Right lobe of liver (tissue), 6 donors: Measurements from ENCODE around the gene FAXC. TPM values are rescaled to one million over a fixed set of nuclear protein-coding genes. Genes with fewer than 3 reads are reported as not detected.
A peak's percentile ranks its signal among the peaks of the same experiment; 100 is the strongest.

ENCODE experiments used
- ATAC-seq, 4 donors: fragments of 200-7000 bp; cut with Tn5 transposase; one replicate each; pipeline ENCODE4 v1.9.1; 2020; ENCODE audit warnings: mild to moderate bottlenecking in 4 of 4, moderate library complexity in 4 of 4
- DNase-seq, 3 donors: peaks; one replicate each; pipeline ENCODE4 v3.0.0-alpha.2; 2020
- H3K27ac ChIP-seq, 3 donors: fragments of 200-600 bp; one replicate each; pipeline ENCODE4 v1.8.0; 2022
- H3K27me3 ChIP-seq, 2 donors: fragments of 200-600 bp; one replicate each; pipeline ENCODE4 v1.8.0; 2022
- H3K36me3 ChIP-seq, 4 donors: fragments of 200-600 bp; sonication (generic) in 1 of 4; one replicate each; pipeline versions ENCODE4 v1.5.1 to v1.8.0; 2017 to 2022; ENCODE audit warnings: control low read depth in 1 of 4
- H3K4me1 ChIP-seq, 4 donors: fragments of 200-600 bp; sonication (generic) in 1 of 4; one replicate each; pipeline versions ENCODE4 v1.5.1 to v1.8.0; 2017 to 2022; ENCODE audit warnings: control low read depth in 1 of 4
- H3K4me3 ChIP-seq, 3 donors: fragments of 200-600 bp; one replicate each; pipeline ENCODE4 v1.8.0; 2022
- H3K9me3 ChIP-seq, 4 donors: fragments of 200-600 bp; sonication (generic) in 1 of 4; one replicate each; pipeline versions ENCODE4 v1.5.1 to v1.8.0; 2017 to 2022; ENCODE audit warnings: control low read depth in 1 of 4
- POLR2A ChIP-seq: fragments of 450-650 bp; IDR thresholded peaks from one replicate; pipeline ENCODE4 v1.6.1; 2017; ENCODE audit warnings: antibody characterized with exemption, mild to moderate bottlenecking
- WGBS: methylation state at CpG from one replicate; pipeline ENCODE4 v1.1.6; 2018; ENCODE audit warnings: low coverage, low lambda C conversion rate; ENCODE audit not compliant: insufficient coverage; ENCODE audit errors: missing lambda C conversion rate; 5-methylcytosine and 5-hydroxymethylcytosine counted together
- intact Hi-C, 2 donors: fragments of 100-400 bp; cut with DNase I; formaldehyde crosslinking; loops; one replicate each; pipeline versions ENCODE4 v1.11.2 to v1.14.1; 2022
- total RNA-seq, 6 experiments: library from RNA; depleted of rRNA in 2 of 6; stranded (reverse); fragments of >200 nt in 2 of 6; fragmentation: NEBNext Ultra II Directional in 3 of 6; extraction: Animal tissue kit (Norgen Biotek cat#: 25700) in 3 of 6; gene quantifications; one replicate each; pipeline versions ENCODE4 v1.1.0 to v1.2.4, GENCODE V29; 2016 to 2023
- TF ChIP-seq, protein P1 (sequence below), 4 donors: fragments of 200-600 bp in 3 of 4; fragments of 450-650 bp in 1 of 4; IDR thresholded peaks; one replicate each; pipeline versions ENCODE4 v1.5.1 to v1.8.0; 2016 to 2022; ENCODE audit warnings: antibody characterized with exemption in 4 of 4, mild to moderate bottlenecking in 2 of 4
- donor health status: DM: no; HTN: yes; CAD: no.
- donor health status: DM: no; HTN: no; CAD: no.
- donor health status: DM: no; HTN: no; CAD: no.
- donor health status: DM: no; HTN: yes; CAD: no.
- donor health status: DM: no; HTN: yes; CAD: no.

Gene FAXC
- total RNA-seq, 6 experiments from 2014 or later: not detected

GRCh38 chr6:99390896-99391295 lies 41.4 kb upstream of the FAXC start:
- Histone ChIP-seq H3K27ac (no peak overlapping the region), H3K27me3 (no peaks in the 10 kb centered on the region), H3K36me3 (no peaks in the 10 kb centered on the region), H3K4me1 (peaks cover 0 to 6% (median 2%) of the 10 kb centered on the region in 4 donors), H3K9me3 (no peaks in the 10 kb centered on the region), H3K4me3 (no peak overlapping the region)
- 92% methylated on average over 3 of the region's 3 CpGs for WGBS
- TF ChIP-seq, protein P1, sequence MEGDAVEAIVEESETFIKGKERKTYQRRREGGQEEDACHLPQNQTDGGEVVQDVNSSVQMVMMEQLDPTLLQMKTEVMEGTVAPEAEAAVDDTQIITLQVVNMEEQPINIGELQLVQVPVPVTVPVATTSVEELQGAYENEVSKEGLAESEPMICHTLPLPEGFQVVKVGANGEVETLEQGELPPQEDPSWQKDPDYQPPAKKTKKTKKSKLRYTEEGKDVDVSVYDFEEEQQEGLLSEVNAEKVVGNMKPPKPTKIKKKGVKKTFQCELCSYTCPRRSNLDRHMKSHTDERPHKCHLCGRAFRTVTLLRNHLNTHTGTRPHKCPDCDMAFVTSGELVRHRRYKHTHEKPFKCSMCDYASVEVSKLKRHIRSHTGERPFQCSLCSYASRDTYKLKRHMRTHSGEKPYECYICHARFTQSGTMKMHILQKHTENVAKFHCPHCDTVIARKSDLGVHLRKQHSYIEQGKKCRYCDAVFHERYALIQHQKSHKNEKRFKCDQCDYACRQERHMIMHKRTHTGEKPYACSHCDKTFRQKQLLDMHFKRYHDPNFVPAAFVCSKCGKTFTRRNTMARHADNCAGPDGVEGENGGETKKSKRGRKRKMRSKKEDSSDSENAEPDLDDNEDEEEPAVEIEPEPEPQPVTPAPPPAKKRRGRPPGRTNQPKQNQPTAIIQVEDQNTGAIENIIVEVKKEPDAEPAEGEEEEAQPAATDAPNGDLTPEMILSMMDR (IDR thresholded peaks at IDR 0.05): no peak
- TF ChIP-seq POLR2A: no peak
- intact Hi-C loops: no loop called here
- ATAC-seq: no peak
- DNase-seq: no peak

DNA sequence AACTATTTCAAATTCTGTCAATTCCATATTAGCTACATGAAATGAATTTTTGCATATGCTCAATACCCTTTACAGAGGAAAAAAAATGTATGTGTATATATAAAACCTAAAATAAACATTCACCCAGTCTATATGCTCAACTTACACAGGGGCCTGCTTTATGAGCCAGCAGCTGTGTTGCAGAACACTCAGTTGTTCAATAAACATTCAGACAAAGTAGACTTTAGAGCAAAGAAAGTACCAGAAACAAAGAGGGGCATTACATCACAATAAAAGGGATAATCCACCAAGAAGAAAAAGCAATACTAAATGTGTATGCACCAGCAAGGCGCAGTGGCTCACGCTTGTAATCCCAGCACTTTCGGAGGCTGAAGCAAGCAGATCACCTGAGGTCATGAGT lies 35.0 kb upstream of the FAXC start:
- H3K4me3 ChIP-seq: no peak overlapping the region
- ATAC-seq (no peak), DNase-seq (no peak)
- H3K9me3 ChIP-seq: no peaks in the 10 kb centered on the region
- intact Hi-C loops: no loop called here
- no peak overlapping the region for H3K27ac ChIP-seq
- 80% methylated on average over 1 of the region's 3 CpGs for WGBS
- no peaks in the 10 kb centered on the region for H3K4me1 ChIP-seq
- no peaks in the 10 kb centered on the region for H3K27me3 ChIP-seq
- TF ChIP-seq POLR2A: no peak
- TF ChIP-seq, protein P1 (IDR thresholded peaks at IDR 0.05): no peak
- H3K36me3 ChIP-seq: no peaks in the 10 kb centered on the region

DNA sequence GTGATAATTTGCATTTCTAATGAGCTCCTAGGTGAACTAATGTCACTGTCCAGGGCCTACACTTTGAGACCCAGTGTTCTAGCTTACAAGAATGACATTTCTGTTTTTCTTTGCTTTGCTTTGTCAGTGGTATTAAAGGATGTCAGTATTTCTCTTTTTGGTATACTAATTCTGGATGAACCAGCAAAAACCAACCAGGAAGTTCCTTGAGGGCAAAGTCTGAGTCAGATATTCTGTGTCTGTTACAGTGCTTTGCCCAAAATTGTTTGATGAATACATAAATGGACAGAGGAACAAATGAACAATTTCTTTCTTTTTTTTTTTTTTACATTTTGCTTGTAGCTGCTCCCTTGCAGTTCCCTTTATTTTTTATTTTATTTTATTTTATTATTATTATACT lies 29.2 kb upstream of the FAXC start:
- Histone ChIP-seq H3K9me3 (no peaks in the 10 kb centered on the region), H3K4me3 (no peak overlapping the region), H3K27ac (no peak overlapping the region), H3K4me1 (no peaks in the 10 kb centered on the region), H3K27me3 (no peaks in the 10 kb centered on the region), H3K36me3 (no peaks in the 10 kb centered on the region)
- peak in 1 of 4 donors; percentile 28 for ATAC-seq
- TF ChIP-seq, protein P1 (IDR thresholded peaks at IDR 0.05): no peak
- TF ChIP-seq POLR2A: no peak
- no peak for DNase-seq
- intact Hi-C loops: no loop called here

- no peak for ATAC-seq
These were observed 20.1 kb upstream of the FAXC start for GRCh38 chr6:99369533-99369932.

GRCh38 chr6:99366852-99367251 lies 17.4 kb upstream of the FAXC start:
- Histone ChIP-seq H3K27me3 (no peaks in the 10 kb centered on the region), H3K36me3 (no peaks in the 10 kb centered on the region), H3K9me3 (no peaks in the 10 kb centered on the region), H3K4me1 (no peaks in the 10 kb centered on the region), H3K27ac (no peak overlapping the region), H3K4me3 (no peak overlapping the region)
- TF ChIP-seq POLR2A: no peak
- TF ChIP-seq, protein P1 (IDR thresholded peaks at IDR 0.05): no peak
- WGBS: 94% methylated on average over 2 of the region's 2 CpGs
- DNase-seq: no peak
- no peak for ATAC-seq
- intact Hi-C loops: no loop called here

More at GRCh38 chr6:99369533-99369932, 20.1 kb upstream of the FAXC start:
- DNase-seq: no peak
- H3K27me3 ChIP-seq: no peaks in the 10 kb centered on the region
- no peak overlapping the region for H3K4me3 ChIP-seq
- no peaks in the 10 kb centered on the region for H3K9me3 ChIP-seq
- TF ChIP-seq, protein P1 (IDR thresholded peaks at IDR 0.05): no peak
- no peak for TF ChIP-seq POLR2A
- no peak overlapping the region for H3K27ac ChIP-seq
- H3K36me3 ChIP-seq: no peaks in the 10 kb centered on the region
- intact Hi-C loops: no loop called here
- H3K4me1 ChIP-seq: no peaks in the 10 kb centered on the region
